Mesenteric fat pad (tissue), 1 donor: ENCODE results near the gene PXMP2. TPM values are rescaled to one million over a fixed set of nuclear protein-coding genes. Genes with fewer than 3 reads are reported as not detected.
"Not testable (repeated sequence)": the region's sequence is repeated elsewhere in the genome, so short reads cannot be mapped to it uniquely, and the experiment has no call there.

Experiments
- DNase-seq: peaks from one replicate; pipeline ENCODE4 v3.0.0-alpha.2; 2020; ENCODE audit warnings: low spot score
- total RNA-seq: library from RNA; stranded (reverse); fragmentation: NEBNext Ultra II Directional; extraction: Animal tissue kit (Norgen Biotek cat#: 25700); gene quantifications from one replicate; pipeline ENCODE4 v1.2.1, GENCODE V29; 2021
- donor health status: DM: yes; HTN: yes; CAD: no.

PXMP2 gene
- total RNA-seq, 1 donor from 2014 or later: 11.7 TPM

- DNase-seq: no peak
These were observed 2.7 kb downstream of the PXMP2 start for GRCh38 chr12:132690112-132690511.

- DNase-seq: not testable (repeated sequence)
These were observed 4.6 kb downstream of the PXMP2 start for GRCh38 chr12:132692030-132692429.

- not testable (repeated sequence) for DNase-seq
These were observed 7.5 kb downstream of the PXMP2 start for GRCh38 chr12:132694888-132695287.

- DNase-seq: no peak
These were observed 8.0 kb downstream of the PXMP2 start for GRCh38 chr12:132695431-132695830.

GRCh38 chr12:132698341-132698740 is 11.0 kb downstream of the PXMP2 start:
- DNase-seq: no peak

GRCh38 chr12:132700212-132700822 is 12.9 kb downstream of the PXMP2 start:
- no peak for DNase-seq

GRCh38 chr12:132702640-132703039 is 15.3 kb downstream of the PXMP2 start:
- DNase-seq: no peak

- DNase-seq: no peak
These were observed 16.3 kb downstream of the PXMP2 start for GRCh38 chr12:132703641-132704040.

GRCh38 chr12:132707241-132707640 is 19.9 kb downstream of the PXMP2 start:
- DNase-seq: no peak

- DNase-seq: no peak
These were observed 20.8 kb downstream of the PXMP2 start for GRCh38 chr12:132708150-132708549.

- no peak for DNase-seq
These were observed 22.6 kb downstream of the PXMP2 start for GRCh38 chr12:132710043-132710404.

- DNase-seq: peak; percentile 93
These were observed 23.2 kb downstream of the PXMP2 start, which contains the start of gene PGAM5 for GRCh38 chr12:132710405-132711079. PGAM5 (plus strand) TSS chr12:132710842; CDS start chr12:132710877, 35 bp downstream.

GRCh38 chr12:132711080-132711843 is 23.9 kb downstream of the PXMP2 start:
- no peak for DNase-seq

- no peak for DNase-seq
These were observed 25.7 kb downstream of the PXMP2 start for GRCh38 chr12:132713123-132713522.

GRCh38 chr12:132715874-132716273 is 28.5 kb downstream of the PXMP2 start:
- no peak for DNase-seq

- DNase-seq: no peak
These were observed 29.0 kb downstream of the PXMP2 start for GRCh38 chr12:132716356-132716755.

GRCh38 chr12:132717011-132717410 is 29.6 kb downstream of the PXMP2 start:
- no peak for DNase-seq

GRCh38 chr12:132717531-132718387 is 30.4 kb downstream of the PXMP2 start:
- DNase-seq: no peak

GRCh38 chr12:132718644-132719043 is 31.3 kb downstream of the PXMP2 start:
- DNase-seq: no peak

- no peak for DNase-seq
These were observed 32.0 kb downstream of the PXMP2 start for GRCh38 chr12:132719141-132719953.
